PC-9 (cell line): Measurements from ENCODE around the gene RHOA. TPM values are rescaled to one million over a fixed set of nuclear protein-coding genes. Genes with fewer than 3 reads are reported as not detected.
"Not testable (repeated sequence)": the region's sequence is repeated elsewhere in the genome, so short reads cannot be mapped to it uniquely, and the experiment has no call there.

ENCODE experiments used
- BruUV-seq: library from RNA; stranded (reverse); fragments of 400-500 nt; replicated peaks from 2 replicates; lab custom pipeline; 2021; lab: Mats Ljungman, UMichigan
- CTCF ChIA-PET: fragments of 300-600 bp; sonication (Branson Sonifier 250); formaldehyde crosslinking; loops from one replicate; lab custom pipeline; 2022; ENCODE audit warnings: antibody characterized with exemption; lab: Charles Lee
- POLR2A ChIA-PET: fragments of 300-600 bp; sonication (Branson Sonifier 250); formaldehyde crosslinking; loops from one replicate; lab custom pipeline; 2022; ENCODE audit warnings: antibody characterized with exemption; ENCODE audit not compliant: unreplicated experiment; lab: Charles Lee
- DNase-seq, 2 experiments: peaks; one replicate each; pipeline versions ENCODE4 v3.0.0 to v3.0.0-alpha.2; 2015 to 2022; ENCODE audit warnings: mixed read lengths in 1 of 2
- H2AFZ ChIP-seq: fragments of 200-600 bp; sonication (generic); 2 replicates; pipeline ENCODE4 v1.8.1; 2017; ENCODE audit warnings: antibody characterized with exemption
- H3F3A ChIP-seq: fragments of 200-600 bp; sonication (generic); 2 replicates; pipeline ENCODE4 v1.8.1; 2017; ENCODE audit warnings: antibody characterized with exemption, mild to moderate bottlenecking, low read depth; ENCODE audit not compliant: insufficient read depth
- H3K27ac ChIP-seq: fragments of 200-600 bp; sonication (generic); 2 replicates; pipeline ENCODE4 v1.6.1; 2016; ENCODE audit warnings: mixed run types
- H3K27me3 ChIP-seq: fragments of 200-600 bp; sonication (generic); 2 replicates; pipeline ENCODE4 v1.6.1; 2016; ENCODE audit warnings: low read depth, mixed run types; ENCODE audit not compliant: insufficient read depth
- H3K36me3 ChIP-seq: fragments of 200-600 bp; sonication (generic); 2 replicates; pipeline ENCODE4 v1.6.1; 2016; ENCODE audit warnings: low read depth, mixed run types
- H3K4me1 ChIP-seq: fragments of 200-600 bp; sonication (generic); replicated peaks from 2 replicates; pipeline ENCODE4 v1.6.1; 2016; ENCODE audit warnings: mixed run types; ENCODE audit not compliant: insufficient read depth
- H3K4me2 ChIP-seq: fragments of 200-600 bp; sonication (generic); 2 replicates; pipeline ENCODE4 v1.6.1; 2017; ENCODE audit warnings: mixed run types
- H3K4me3 ChIP-seq: fragments of 200-600 bp; sonication (generic); 2 replicates; pipeline ENCODE4 v1.6.1; 2016; ENCODE audit warnings: mixed run types
- H3K79me2 ChIP-seq: fragments of 200-600 bp; sonication (generic); 2 replicates; pipeline ENCODE4 v1.6.1; 2017; ENCODE audit warnings: low read depth, mixed run types
- H3K9me2 ChIP-seq: fragments of 200-600 bp; sonication (generic); 2 replicates; pipeline ENCODE4 v1.8.1; 2017; ENCODE audit warnings: mild to moderate bottlenecking; ENCODE audit not compliant: insufficient read depth
- H3K9me3 ChIP-seq: fragments of 200-600 bp; sonication (generic); 2 replicates; pipeline ENCODE4 v1.8.1; 2016; ENCODE audit warnings: low read depth; ENCODE audit not compliant: insufficient read depth
- H4K20me1 ChIP-seq: fragments of 200-600 bp; sonication (generic); 2 replicates; pipeline ENCODE4 v1.8.1; 2017; ENCODE audit not compliant: insufficient read depth
- EZH2 ChIP-seq: fragments of 200-600 bp; sonication (generic); IDR thresholded peaks from 2 replicates; pipeline ENCODE4 v1.8.0; 2017; ENCODE audit warnings: antibody characterized with exemption, low read depth
- intact Hi-C: fragments of 100-400 bp; cut with micrococcal nuclease; formaldehyde crosslinking; loops from one replicate; pipeline ENCODE4 v1.10.0; 2022; ENCODE audit not compliant: unreplicated experiment
- total RNA-seq: library from RNA; stranded (reverse); gene quantifications from 2 replicates; pipeline ENCODE4 v1.2.3, GENCODE V29; 2021
- TF ChIP-seq, protein P1 (sequence below): fragments of 200-600 bp; sonication (generic); conservative IDR thresholded peaks from 2 replicates; pipeline ENCODE4 v1.6.1; 2017; ENCODE audit warnings: mixed run types, antibody characterized with exemption, mild to moderate bottlenecking, moderate library complexity

Gene RHOA
- total RNA-seq, 1 experiment from 2014 or later, result 413 TPM

DNA sequence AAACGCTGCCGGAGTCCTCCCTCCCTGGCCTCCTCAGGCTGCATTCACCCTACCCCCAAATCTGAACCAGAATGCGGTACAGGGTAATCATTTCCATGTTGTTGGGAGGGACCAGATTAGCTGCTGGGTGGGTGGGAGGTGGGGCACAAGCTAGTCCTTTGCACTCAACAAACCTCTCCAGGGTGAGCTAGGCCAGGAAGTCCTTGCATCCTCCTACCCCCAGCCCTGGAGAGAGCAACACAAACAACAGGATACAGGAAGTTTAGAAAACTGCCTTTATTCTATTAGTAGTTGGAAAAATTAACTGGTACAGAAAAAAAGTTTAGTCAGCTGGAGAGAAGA lies 52.9 kb downstream of the RHOA start:
- BruUV-seq, result no TSS peak
- H3K9me3 ChIP-seq, result no peaks in the 10 kb centered on the region
- no peak overlapping the region for H2AFZ ChIP-seq
- peak overlapping the region; percentile 86 for H3K4me2 ChIP-seq
- peak overlapping the region; percentile 77 for H3K27ac ChIP-seq
- peaks cover 26% of the 10 kb centered on the region for H3K79me2 ChIP-seq
- no peak for DNase-seq
- TF ChIP-seq EZH2, result no peak
- TF ChIP-seq, protein P1, sequence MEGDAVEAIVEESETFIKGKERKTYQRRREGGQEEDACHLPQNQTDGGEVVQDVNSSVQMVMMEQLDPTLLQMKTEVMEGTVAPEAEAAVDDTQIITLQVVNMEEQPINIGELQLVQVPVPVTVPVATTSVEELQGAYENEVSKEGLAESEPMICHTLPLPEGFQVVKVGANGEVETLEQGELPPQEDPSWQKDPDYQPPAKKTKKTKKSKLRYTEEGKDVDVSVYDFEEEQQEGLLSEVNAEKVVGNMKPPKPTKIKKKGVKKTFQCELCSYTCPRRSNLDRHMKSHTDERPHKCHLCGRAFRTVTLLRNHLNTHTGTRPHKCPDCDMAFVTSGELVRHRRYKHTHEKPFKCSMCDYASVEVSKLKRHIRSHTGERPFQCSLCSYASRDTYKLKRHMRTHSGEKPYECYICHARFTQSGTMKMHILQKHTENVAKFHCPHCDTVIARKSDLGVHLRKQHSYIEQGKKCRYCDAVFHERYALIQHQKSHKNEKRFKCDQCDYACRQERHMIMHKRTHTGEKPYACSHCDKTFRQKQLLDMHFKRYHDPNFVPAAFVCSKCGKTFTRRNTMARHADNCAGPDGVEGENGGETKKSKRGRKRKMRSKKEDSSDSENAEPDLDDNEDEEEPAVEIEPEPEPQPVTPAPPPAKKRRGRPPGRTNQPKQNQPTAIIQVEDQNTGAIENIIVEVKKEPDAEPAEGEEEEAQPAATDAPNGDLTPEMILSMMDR, result no peak
- peaks cover 54% of the 10 kb centered on the region; the same call in 1 of the 2 replicates for H3F3A ChIP-seq
- ChIA-PET POLR2A (interaction anchor here (0.6 to 2.2 kb wide), 2 partner anchors 19 to 36 kb away, joined by 5 to 19 read pairs; partner anchors contain the start of gene USP4), CTCF (interaction anchor here (0.5 to 1.0 kb wide), 2 partner anchors 19 to 444 kb away, joined by 3 read pairs; partner anchors contain the start of genes INKA1 and USP4)
- no peaks in the 10 kb centered on the region for H3K27me3 ChIP-seq
- no peaks in the 10 kb centered on the region for H3K9me2 ChIP-seq
- H3K4me3 ChIP-seq, result peak overlapping the region; percentile 80; the same call in 1 of the 2 replicates
- H3K4me1 ChIP-seq, result peaks cover 25% of the 10 kb centered on the region
- H4K20me1 ChIP-seq, result peaks cover 5% of the 10 kb centered on the region; the same call in 1 of the 2 replicates
- H3K36me3 ChIP-seq, result peaks cover 15% of the 10 kb centered on the region
- intact Hi-C loops, result loop anchor here (1.0 to 5.0 kb wide), 2 partner anchors 19 to 53 kb away; partner anchors contain the start of genes RHOA, TCTA and USP4

DNA sequence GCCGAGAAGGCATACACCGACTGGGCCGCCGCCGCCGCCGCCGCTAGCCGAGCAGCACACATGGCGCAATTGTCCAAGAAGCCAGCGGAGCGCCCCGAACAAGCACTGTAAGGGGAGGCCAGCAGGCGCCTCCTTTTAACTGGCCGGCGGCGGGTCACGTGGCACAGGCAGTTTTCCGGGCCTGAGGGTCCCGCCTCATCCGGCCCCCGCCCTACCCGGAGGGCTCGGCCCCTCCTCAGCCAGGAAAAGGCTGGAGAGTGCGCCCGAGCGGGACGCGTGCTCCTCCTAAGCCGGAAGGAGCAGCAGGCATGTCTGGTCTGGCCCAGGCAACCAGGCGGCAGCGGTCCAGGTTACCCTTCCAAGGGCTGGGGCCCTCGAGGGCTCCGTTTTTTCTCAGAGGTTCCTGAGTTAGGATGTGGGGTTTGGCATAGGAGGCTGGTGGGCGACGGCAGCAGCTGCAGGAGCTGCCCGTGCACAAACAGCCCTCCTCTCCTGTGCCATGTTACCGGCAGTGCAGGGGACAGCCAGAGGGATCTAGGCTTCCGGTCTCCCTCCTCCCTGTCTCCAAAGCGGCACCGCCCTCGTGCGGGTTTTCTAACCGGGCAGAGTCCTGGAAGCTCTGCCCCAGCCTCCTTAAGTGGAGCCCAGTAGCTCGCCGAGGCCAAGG lies 53.4 kb downstream of the RHOA start, which contains the start of gene GPX1:
Gene GPX1, minus strand, starts transcription at position 137 of the 667 bp plus-strand sequence. Its CDS starts 75 bp downstream, at position 62.
- CTCF ChIA-PET, result interaction anchor here (0.5 to 1.0 kb wide), 2 partner anchors 19 to 445 kb away, joined by 3 read pairs; partner anchors contain the start of genes INKA1 and USP4

GRCh38 chr3:49357443-49358216 lies 54.1 kb downstream of the RHOA start:
- Histone ChIP-seq H3K4me1 (peaks cover 36% of the 10 kb centered on the region), H3K36me3 (peaks cover 15% of the 10 kb centered on the region), H3K27ac (peak overlapping the region; percentile 77), H3K79me2 (peaks cover 26% of the 10 kb centered on the region), H2AFZ (peak overlapping the region; percentile 76), H3K4me3 (peak overlapping the region; percentile 80), H3K4me2 (peak overlapping the region; percentile 86), H3F3A (peaks cover 64% of the 10 kb centered on the region)
- H3K27me3 ChIP-seq, H3K9me3 ChIP-seq, H3K9me2 ChIP-seq, H4K20me1 ChIP-seq: not testable (repeated sequence)
- intact Hi-C loops, result loop anchor here (1.0 to 5.0 kb wide), 2 partner anchors 17 to 55 kb away; partner anchors contain the start of genes RHOA, TCTA and USP4
- CTCF ChIA-PET, result interaction anchor here (0.7 kb wide), 1 partner anchor 17 kb away, joined by 4 read pairs; no protein-coding TSS in a partner anchor
- DNase-seq, result peak; percentile 36 to 72
- TSS peak; percentile 75 for BruUV-seq
- POLR2A ChIA-PET, result interaction anchor here (0.6 to 2.2 kb wide), 4 partner anchors 18 to 192 kb away, joined by 3 to 19 read pairs (median 4); partner anchors contain the start of genes RHOA and USP4

More for the DNA sequence above, 53.4 kb downstream of the RHOA start, which contains the start of gene GPX1:
- intact Hi-C loops, result loop anchor here (1.0 to 5.0 kb wide), 2 partner anchors 18 to 54 kb away; partner anchors contain the start of genes RHOA, TCTA and USP4
- H3K9me3 ChIP-seq, result no peaks in the 10 kb centered on the region
- H3K27me3 ChIP-seq, result no peaks in the 10 kb centered on the region
- peaks cover 59% of the 10 kb centered on the region; the same call in 1 of the 2 replicates for H3F3A ChIP-seq
- H3K79me2 ChIP-seq, result peaks cover 26% of the 10 kb centered on the region
- peak within 1 kb of the TSS; percentile 86 for H3K4me2 ChIP-seq
- POLR2A ChIA-PET, result interaction anchor here (0.6 to 2.2 kb wide), 4 partner anchors 18 to 193 kb away, joined by 3 to 19 read pairs (median 4); partner anchors contain the start of gene USP4
- TF ChIP-seq EZH2, result no peak
- TF ChIP-seq, protein P1, result no peak
- peak within 1 kb of the TSS; percentile 77 for H3K27ac ChIP-seq
- H3K9me2 ChIP-seq, result no peaks in the 10 kb centered on the region
- DNase-seq, result peak; percentile 82 to 97
- H3K4me1 ChIP-seq, result peaks cover 28% of the 10 kb centered on the region
- H2AFZ ChIP-seq, result peak within 1 kb of the TSS; percentile 76
- peaks cover 5% of the 10 kb centered on the region; the same call in 1 of the 2 replicates for H4K20me1 ChIP-seq
- peaks cover 15% of the 10 kb centered on the region for H3K36me3 ChIP-seq
- BruUV-seq, result TSS peak; percentile 84
- H3K4me3 ChIP-seq, result peak within 1 kb of the TSS; percentile 80

DNA sequence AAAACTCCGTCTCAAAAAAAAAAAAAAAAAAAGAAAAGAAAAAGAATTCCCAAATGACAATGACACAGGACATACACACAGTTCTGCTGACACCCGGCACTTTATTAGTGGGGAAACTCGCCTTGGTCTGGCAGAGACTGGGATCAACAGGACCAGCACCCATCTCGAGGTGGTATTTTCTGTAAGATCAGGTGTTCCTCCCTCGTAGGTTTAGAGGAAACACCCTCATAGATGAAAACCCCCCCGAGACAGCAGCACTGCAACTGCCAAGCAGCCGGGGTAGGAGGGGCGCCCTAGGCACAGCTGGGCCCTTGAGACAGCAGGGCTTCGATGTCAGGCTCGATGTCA lies 54.7 kb downstream of the RHOA start:
- CTCF ChIA-PET, result interaction anchor here (0.7 kb wide), 1 partner anchor 17 kb away, joined by 4 read pairs; no protein-coding TSS in a partner anchor
- not testable (repeated sequence) for BruUV-seq, H3K9me2 ChIP-seq, H3K9me3 ChIP-seq, DNase-seq, H3K27me3 ChIP-seq, H4K20me1 ChIP-seq, H2AFZ ChIP-seq
- Histone ChIP-seq H3F3A (peaks cover 65% of the 10 kb centered on the region), H3K4me3 (peak overlapping the region; percentile 80), H3K27ac (peak overlapping the region; percentile 77; the same call in 1 of the 2 replicates), H3K4me2 (peak overlapping the region; percentile 86), H3K79me2 (peaks cover 26% of the 10 kb centered on the region), H3K4me1 (peaks cover 41% of the 10 kb centered on the region), H3K36me3 (peaks cover 15% of the 10 kb centered on the region)
- intact Hi-C loops, result loop anchor here (5.0 kb wide), 1 partner anchor 55 kb away; the partner anchor contains the start of genes RHOA and TCTA
- POLR2A ChIA-PET, result interaction anchor here (0.6 kb wide), 1 partner anchor 54 kb away, joined by 3 read pairs; the partner anchor contains the start of gene RHOA
